ENCODE results near the gene KLHL26. TPM values are rescaled to one million over a fixed set of nuclear protein-coding genes. Genes with fewer than 3 reads are reported as not detected.

The KLHL26 gene
- polyA plus RNA-seq, 1 donor: 5.4 TPM

DNA sequence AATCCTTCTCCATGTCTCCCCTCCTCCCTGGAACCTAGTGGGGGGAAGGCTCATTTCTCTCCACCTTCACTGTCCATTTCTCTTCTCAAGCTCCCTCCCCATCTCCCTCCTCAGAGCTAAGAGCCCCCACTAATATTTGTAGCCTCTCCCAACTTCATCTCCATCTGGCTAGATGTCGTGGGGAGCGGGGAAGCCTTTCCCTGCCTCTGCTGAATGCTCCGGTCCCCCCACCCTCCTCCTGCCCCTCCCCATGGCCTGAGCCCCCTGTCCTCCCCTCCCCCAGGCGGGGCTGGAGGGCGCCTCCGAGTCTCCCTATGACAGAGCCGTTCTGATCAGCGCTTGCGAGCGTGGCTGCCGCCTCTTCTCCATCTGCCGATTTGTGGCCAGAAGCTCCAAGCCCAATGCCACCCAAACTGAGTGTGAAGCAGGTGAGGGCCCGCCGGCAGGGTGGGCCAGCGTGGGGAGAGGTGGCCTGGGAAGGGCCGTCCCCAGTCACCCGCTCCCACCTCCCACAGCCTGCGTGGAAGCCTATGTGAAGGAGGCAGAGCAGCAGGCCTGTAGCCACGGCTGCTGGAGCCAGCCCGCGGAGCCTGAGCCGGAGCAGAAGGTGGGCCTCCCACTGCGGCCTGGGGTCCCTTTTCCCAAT, 23.1 kb upstream of the KLHL26 start:
- no peak for DNase-seq

- DNase-seq: no peak
Observed at GRCh38 chr19:18616023-18616422, 20.8 kb upstream of the KLHL26 start.

- no peak for DNase-seq
Observed at GRCh38 chr19:18617562-18617961, 19.3 kb upstream of the KLHL26 start.

- DNase-seq: no peak
Observed at GRCh38 chr19:18618236-18618635, 18.6 kb upstream of the KLHL26 start.

- DNase-seq: no peak
Observed at GRCh38 chr19:18620311-18620710, 16.5 kb upstream of the KLHL26 start.

DNA sequence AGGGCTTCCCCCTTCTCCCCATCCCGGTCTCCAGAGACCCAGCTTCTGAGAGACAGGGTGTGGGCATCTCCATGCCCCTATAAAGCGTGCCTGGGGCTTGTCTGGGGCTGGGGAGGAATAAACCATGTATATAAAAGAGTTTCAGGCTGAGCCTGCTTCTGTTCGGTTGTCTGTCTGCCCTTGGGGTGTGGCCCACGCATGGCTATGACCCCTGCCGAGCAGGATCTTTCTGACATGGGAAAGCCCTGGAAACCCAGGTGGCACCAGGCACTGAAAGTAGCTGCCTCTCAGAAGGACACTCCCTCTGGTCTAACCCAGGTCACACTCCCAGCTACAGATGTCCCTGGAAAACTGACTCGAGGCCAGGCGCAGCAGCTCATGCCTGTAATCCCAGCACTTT, 15.9 kb upstream of the KLHL26 start:
- DNase-seq: no peak

GRCh38 chr19:18626906-18627305, 9.9 kb upstream of the KLHL26 start:
- no peak for DNase-seq

DNA sequence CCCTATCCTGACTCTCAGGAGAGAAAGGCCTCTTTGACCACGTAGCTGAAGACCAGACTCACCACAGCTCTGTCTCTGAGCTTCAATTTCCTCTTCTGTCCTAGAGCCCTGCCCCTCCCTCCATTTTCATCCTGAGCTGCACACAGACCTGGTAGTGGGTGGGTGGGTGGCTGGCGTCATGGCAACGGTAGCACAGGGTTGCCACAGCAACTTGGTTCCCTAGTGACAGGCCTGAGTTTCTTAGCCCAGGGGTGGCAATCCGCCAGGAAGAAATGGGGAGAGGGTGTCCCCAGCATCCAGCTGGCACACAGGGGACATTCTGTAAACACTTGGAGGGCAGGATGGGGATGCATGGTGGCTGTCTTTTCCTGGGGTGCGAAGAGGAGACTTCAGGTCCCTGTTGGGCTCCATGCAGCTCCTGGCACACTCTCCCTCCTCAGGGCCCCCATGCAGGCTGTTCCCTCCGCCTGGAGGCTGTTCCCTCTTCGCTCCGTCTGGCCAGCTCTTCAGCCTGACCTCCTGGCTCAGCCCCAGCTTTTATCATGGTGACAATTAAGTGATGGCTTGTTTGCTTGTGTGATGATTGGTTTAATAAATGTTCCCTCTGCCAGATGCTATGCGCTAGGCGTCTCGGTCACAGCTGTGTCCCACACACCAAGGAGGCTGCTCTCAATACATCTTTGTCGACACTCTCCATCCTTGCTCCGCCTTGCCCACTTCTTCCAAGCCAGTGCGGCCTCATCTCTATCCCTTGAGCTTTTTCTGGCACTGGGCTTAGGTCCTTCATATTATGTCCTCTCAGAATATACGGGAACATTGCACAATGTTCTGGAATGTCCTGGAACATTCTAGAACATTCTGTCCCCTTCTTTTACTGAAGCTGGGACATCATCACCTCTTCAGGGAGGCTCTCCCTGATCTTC, 7.4 kb upstream of the KLHL26 start:
- no peak for DNase-seq

GRCh38 chr19:18633321-18633720, 3.5 kb upstream of the KLHL26 start:
- DNase-seq: no peak

- no peak for DNase-seq
Observed at GRCh38 chr19:18634612-18635297, 2.1 kb upstream of the KLHL26 start.

DNA sequence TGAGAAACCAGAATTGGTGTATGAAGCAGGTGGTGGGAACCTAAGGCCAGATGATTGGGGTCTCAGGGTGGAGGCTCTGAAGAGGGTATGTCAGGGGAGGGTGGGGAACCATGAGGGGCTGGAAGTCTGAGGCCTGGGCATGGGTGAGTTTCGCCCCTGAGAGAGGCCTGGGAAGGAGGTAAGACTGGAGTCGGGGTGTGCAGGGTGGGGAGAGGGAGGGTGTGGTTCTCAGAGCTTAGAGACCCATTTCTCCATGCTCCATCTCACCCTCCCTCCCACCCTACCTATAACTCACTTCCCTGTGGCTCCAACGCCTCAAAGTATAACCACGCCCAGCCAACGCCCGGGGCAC, 1.0 kb upstream of the KLHL26 start:
- DNase-seq: no peak

- peak; percentile 87 for DNase-seq
Observed at GRCh38 chr19:18636183-18636968, 452 bp upstream of the KLHL26 start.

DNA sequence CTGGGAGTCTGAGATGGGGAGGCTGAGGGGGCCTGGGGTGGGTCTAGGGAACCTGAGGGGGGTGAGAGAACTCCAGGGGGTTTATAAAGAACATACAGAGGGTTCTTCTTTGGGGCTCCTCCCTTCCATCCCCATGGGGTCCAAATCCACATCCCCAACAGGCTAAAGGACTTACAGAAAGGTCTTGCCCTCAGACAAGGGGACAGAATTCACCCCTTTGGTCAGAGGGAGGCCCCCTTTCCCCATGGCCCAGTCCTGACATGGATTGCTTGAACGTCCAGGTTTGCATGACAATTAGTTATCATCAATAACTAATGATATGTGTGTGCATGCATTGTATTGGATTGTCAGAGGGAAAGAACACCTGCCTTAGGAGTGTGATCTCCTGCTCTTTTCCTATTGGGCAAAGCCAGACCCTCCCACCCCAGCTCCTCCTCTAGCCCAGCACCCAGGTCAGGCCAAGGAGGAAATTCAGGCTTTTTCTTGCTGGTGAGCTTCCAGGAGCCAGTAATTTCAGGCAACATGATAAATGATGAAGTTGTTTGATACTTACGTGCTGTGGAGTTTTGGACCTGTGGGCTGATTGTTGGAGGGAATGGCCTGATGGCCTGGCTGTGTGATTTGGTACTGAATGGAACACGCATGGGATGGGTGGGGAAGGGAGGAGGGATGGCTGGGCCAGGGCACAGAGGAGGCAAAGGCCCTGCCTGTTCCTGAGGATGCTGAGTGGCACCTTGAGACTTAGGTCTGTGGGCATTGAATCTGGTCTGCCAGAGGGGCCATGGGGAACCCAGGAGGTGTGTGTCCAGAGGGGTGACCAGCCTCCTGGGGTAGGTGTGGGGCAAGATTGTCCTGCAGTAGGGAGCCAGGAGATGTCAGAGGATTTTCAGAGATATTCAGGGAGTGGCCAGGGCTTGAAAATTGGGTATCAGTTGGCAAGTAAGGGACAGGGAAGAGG, 1.1 kb downstream of the KLHL26 start:
- DNase-seq: no peak

- DNase-seq: no peak
Observed at GRCh38 chr19:18639706-18640243, 2.9 kb downstream of the KLHL26 start.

DNA sequence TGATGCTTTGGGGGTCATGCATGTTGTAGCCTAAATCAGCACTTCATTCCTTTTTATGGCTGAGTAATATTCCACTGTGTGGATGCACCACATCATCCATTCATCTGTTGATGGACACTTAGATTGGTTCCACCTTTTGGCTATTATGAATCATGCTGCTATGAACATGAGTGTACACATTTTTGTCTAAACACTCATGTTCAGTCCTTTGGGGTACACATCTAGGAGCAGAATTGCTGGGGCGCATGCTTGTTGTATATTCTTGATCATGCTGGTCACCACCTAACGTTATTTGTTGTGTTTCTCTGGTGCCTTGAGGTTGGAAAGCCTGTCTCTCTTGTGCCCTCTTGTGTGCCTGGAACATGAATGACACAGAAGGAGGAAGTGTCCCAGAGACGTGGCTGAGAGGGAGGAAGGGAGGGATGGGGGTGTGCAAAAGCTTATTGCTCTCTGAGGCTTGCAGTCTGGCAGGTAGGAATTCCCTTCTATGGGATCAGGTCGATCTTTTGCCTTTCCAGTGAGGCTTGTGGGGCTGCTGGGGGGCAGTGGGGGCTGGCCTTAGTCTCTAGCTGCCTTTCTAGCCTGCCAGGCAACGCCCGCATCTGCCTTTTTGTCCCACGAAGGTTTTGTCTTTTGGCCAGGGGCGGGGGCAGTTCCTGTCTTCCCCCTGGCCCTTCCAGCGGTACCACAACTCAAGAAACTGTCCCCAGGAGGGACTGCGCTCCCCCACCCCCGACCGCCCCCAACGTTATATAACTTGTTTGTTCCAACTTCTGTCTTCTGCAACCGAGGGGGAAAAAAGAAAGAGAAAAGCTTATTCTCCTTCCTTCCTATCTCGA, 7.6 kb downstream of the KLHL26 start:
- DNase-seq: no peak

- no peak for DNase-seq
Observed at GRCh38 chr19:18645035-18645511, 8.2 kb downstream of the KLHL26 start.

DNA sequence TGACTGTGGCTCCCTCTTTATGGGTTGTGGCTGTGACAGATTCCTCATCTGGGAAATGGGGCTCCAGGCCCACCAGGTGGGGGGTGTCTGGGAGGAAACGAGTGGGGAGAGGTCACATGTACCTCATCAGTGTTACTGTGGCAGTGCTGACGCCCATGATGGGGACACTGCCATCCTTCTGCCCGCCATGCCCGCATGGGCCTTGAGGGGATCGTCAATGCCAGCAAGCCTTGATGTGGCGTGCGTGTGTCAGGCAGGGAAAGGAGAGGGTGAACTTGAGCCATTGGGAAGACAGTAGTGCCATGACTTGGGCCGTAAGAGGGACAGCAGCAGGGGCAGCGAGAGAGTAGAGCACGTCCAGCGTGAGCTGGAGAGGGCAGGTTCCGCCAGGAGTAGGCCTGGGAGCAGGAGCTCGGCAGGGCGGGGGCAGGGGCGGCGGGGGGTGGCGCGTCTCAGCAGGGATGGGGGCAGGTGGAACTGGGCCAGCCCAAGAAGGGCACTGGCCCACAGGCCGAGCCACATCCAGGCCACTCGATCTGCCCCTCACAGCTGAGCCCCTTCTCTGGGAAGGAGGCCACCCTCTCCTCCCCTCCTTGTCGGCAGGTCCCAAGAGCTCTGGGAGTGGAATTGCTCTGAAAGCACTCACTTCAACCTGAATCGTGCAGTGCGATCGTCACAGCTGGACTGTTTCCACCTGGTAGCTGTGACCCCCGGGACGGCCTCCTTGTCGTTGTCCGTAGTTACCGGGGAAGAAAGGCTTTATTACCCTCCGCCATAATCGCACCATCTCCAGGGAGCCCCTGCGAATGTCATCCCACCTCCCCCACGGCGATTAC, 9.9 kb downstream of the KLHL26 start:
- DNase-seq: no peak

GRCh38 chr19:18647371-18647767, 10.5 kb downstream of the KLHL26 start:
- DNase-seq: no peak

GRCh38 chr19:18647807-18648206, 11.0 kb downstream of the KLHL26 start:
- no peak for DNase-seq
